ENCODE data around the gene EPB41.
A peak's percentile ranks its signal among the peaks of the same experiment; 100 is the strongest.

The EPB41 gene

DNA sequence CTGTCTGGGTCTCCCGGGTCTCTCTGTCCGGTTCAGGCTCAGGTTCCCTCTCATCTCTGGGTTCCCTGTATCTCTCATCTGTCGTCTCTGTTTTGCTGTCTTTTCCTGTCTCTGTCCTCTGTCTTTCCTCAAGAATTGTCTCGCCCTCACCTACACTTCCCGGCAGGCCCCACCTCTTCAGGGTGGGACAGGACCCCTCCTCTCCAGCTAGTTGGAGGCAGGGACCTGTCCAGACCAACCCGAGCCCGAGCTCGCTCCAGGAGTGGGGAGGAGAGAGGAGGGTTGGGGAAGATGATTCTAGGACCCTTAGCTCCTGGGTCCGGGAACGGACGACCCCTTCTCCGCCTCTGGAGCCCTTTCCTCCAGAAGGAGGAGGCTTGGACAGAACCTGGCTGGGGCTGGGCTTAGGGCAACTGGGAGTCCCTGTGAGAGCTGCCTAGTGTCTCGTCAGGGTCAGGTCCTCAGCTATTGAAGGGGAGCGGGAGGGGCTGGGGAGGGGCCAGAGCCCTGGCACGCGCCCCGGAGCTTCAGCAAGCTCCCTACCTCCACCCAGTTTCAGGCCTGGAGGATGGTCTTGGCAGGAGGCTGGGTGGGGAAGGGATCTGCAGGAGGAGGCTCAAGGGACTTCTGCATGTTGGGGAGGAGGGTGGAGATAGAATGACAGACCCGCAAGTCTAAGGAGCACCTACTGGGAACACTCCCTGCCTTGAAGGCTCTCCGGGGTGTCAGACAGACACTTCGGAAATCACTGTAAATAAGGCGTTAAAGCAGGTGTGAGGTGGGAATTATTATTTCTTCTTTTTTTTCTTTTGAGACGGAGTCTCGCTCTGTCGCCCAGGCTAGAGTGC, 26.3 kb upstream of the EPB41 start (continued):
- TF ChIP-seq, protein P1, sequence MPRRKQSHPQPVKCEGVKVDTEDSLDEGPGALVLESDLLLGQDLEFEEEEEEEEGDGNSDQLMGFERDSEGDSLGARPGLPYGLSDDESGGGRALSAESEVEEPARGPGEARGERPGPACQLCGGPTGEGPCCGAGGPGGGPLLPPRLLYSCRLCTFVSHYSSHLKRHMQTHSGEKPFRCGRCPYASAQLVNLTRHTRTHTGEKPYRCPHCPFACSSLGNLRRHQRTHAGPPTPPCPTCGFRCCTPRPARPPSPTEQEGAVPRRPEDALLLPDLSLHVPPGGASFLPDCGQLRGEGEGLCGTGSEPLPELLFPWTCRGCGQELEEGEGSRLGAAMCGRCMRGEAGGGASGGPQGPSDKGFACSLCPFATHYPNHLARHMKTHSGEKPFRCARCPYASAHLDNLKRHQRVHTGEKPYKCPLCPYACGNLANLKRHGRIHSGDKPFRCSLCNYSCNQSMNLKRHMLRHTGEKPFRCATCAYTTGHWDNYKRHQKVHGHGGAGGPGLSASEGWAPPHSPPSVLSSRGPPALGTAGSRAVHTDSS (tag by site-specific recombination; IDR thresholded peaks at IDR 0.05): no peak
- TF ChIP-seq SP3 (tag by site-specific recombination; IDR thresholded peaks at IDR 0.05): peak; percentile 95
- no peak for TF ChIP-seq ZNF654 (tag by site-specific recombination; IDR thresholded peaks at IDR 0.05; ENCODE audit: low read depth)
- TF ChIP-seq, protein P2, sequence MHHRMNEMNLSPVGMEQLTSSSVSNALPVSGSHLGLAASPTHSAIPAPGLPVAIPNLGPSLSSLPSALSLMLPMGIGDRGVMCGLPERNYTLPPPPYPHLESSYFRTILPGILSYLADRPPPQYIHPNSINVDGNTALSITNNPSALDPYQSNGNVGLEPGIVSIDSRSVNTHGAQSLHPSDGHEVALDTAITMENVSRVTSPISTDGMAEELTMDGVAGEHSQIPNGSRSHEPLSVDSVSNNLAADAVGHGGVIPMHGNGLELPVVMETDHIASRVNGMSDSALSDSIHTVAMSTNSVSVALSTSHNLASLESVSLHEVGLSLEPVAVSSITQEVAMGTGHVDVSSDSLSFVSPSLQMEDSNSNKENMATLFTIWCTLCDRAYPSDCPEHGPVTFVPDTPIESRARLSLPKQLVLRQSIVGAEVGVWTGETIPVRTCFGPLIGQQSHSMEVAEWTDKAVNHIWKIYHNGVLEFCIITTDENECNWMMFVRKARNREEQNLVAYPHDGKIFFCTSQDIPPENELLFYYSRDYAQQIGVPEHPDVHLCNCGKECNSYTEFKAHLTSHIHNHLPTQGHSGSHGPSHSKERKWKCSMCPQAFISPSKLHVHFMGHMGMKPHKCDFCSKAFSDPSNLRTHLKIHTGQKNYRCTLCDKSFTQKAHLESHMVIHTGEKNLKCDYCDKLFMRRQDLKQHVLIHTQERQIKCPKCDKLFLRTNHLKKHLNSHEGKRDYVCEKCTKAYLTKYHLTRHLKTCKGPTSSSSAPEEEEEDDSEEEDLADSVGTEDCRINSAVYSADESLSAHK (tag by site-specific recombination; IDR thresholded peaks at IDR 0.05): no peak
- no peak for TF ChIP-seq ZNF664 (tag by site-specific recombination; IDR thresholded peaks at IDR 0.05)
- 0 out of 2 replicates have a peak, but pooled peaks have one; percentile 15 for TF ChIP-seq ZFHX2 (tag by site-specific recombination; conservative IDR thresholded peaks at IDR 0.05)
- TF ChIP-seq, protein P3, sequence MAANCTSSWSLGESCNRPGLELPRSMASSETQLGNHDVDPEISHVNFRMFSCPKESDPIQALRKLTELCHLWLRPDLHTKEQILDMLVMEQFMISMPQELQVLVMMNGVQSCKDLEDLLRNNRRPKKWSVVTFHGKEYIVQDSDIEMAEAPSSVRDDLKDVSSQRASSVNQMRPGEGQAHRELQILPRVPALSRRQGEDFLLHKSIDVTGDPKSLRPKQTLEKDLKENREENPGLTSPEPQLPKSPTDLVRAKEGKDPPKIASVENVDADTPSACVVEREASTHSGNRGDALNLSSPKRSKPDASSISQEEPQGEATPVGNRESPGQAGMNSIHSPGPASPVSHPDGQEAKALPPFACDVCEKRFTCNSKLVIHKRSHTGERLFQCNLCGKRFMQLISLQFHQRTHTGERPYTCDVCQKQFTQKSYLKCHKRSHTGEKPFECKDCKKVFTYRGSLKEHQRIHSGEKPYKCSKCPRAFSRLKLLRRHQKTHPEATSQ (tag by site-specific recombination; IDR thresholded peaks at IDR 0.05): no peak
- no peak for TF ChIP-seq ZNF10 (tag by site-specific recombination; IDR thresholded peaks at IDR 0.05)
- TF ChIP-seq OSR2 (tag by site-specific recombination; IDR thresholded peaks at IDR 0.05): no peak
- TF ChIP-seq ZNF366 (tag by site-specific recombination; conservative IDR thresholded peaks at IDR 0.05): no peak; the same call in 1 of the 2 replicates
- TF ChIP-seq ZBTB7A (tag by site-specific recombination; IDR thresholded peaks at IDR 0.05; ENCODE audit: low read depth): peak; percentile 75; the same call in 1 of the 2 replicates
- TF ChIP-seq, protein P4, sequence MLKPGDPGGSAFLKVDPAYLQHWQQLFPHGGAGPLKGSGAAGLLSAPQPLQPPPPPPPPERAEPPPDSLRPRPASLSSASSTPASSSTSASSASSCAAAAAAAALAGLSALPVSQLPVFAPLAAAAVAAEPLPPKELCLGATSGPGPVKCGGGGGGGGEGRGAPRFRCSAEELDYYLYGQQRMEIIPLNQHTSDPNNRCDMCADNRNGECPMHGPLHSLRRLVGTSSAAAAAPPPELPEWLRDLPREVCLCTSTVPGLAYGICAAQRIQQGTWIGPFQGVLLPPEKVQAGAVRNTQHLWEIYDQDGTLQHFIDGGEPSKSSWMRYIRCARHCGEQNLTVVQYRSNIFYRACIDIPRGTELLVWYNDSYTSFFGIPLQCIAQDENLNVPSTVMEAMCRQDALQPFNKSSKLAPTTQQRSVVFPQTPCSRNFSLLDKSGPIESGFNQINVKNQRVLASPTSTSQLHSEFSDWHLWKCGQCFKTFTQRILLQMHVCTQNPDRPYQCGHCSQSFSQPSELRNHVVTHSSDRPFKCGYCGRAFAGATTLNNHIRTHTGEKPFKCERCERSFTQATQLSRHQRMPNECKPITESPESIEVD (tag by site-specific recombination; IDR thresholded peaks at IDR 0.05): no peak
- TF ChIP-seq ZIC2 (tag by site-specific recombination; IDR thresholded peaks at IDR 0.05): 0 out of 2 replicates have a peak, but pooled peaks have one; percentile 37
- peak; percentile 44 for TF ChIP-seq ZNF76 (tag by site-specific recombination; IDR thresholded peaks at IDR 0.05; ENCODE audit: borderline replicate concordance, low read depth)
- TF ChIP-seq, protein P5, sequence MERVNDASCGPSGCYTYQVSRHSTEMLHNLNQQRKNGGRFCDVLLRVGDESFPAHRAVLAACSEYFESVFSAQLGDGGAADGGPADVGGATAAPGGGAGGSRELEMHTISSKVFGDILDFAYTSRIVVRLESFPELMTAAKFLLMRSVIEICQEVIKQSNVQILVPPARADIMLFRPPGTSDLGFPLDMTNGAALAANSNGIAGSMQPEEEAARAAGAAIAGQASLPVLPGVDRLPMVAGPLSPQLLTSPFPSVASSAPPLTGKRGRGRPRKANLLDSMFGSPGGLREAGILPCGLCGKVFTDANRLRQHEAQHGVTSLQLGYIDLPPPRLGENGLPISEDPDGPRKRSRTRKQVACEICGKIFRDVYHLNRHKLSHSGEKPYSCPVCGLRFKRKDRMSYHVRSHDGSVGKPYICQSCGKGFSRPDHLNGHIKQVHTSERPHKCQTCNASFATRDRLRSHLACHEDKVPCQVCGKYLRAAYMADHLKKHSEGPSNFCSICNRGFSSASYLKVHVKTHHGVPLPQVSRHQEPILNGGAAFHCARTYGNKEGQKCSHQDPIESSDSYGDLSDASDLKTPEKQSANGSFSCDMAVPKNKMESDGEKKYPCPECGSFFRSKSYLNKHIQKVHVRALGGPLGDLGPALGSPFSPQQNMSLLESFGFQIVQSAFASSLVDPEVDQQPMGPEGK (tag by site-specific recombination; IDR thresholded peaks at IDR 0.05): 0 out of 2 replicates have a peak, but pooled peaks have one; percentile 62
- TF ChIP-seq, protein P6, sequence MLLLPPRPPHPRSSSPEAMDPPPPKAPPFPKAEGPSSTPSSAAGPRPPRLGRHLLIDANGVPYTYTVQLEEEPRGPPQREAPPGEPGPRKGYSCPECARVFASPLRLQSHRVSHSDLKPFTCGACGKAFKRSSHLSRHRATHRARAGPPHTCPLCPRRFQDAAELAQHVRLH (tag by site-specific recombination; IDR thresholded peaks at IDR 0.05): no peak
- TF ChIP-seq ZNF555 (tag by site-specific recombination; conservative IDR thresholded peaks at IDR 0.05): no peak
- no peak for TF ChIP-seq ZSCAN30 (tag by site-specific recombination; IDR thresholded peaks at IDR 0.05)
- TF ChIP-seq, protein P7, sequence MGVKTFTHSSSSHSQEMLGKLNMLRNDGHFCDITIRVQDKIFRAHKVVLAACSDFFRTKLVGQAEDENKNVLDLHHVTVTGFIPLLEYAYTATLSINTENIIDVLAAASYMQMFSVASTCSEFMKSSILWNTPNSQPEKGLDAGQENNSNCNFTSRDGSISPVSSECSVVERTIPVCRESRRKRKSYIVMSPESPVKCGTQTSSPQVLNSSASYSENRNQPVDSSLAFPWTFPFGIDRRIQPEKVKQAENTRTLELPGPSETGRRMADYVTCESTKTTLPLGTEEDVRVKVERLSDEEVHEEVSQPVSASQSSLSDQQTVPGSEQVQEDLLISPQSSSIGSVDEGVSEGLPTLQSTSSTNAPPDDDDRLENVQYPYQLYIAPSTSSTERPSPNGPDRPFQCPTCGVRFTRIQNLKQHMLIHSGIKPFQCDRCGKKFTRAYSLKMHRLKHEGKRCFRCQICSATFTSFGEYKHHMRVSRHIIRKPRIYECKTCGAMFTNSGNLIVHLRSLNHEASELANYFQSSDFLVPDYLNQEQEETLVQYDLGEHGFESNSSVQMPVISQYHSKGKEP (tag by site-specific recombination; IDR thresholded peaks at IDR 0.05): no peak
- TF ChIP-seq ZNF48 (tag by site-specific recombination; IDR thresholded peaks at IDR 0.05): no peak
- TF ChIP-seq, protein P8, sequence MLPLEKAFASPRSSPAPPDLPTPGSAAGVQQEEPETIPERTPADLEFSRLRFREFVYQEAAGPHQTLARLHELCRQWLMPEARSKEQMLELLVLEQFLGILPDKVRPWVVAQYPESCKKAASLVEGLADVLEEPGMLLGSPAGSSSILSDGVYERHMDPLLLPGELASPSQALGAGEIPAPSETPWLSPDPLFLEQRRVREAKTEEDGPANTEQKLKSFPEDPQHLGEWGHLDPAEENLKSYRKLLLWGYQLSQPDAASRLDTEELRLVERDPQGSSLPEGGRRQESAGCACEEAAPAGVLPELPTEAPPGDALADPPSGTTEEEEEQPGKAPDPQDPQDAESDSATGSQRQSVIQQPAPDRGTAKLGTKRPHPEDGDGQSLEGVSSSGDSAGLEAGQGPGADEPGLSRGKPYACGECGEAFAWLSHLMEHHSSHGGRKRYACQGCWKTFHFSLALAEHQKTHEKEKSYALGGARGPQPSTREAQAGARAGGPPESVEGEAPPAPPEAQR (tag by site-specific recombination; IDR thresholded peaks at IDR 0.05): no peak
- TF ChIP-seq WT1 (tag by site-specific recombination; IDR thresholded peaks at IDR 0.05): peak; percentile 21; the same call in 1 of the 2 replicates
- no peak for TF ChIP-seq ZNF544 (tag by site-specific recombination; IDR thresholded peaks at IDR 0.05)
